ENCODE data around the gene CRYBB1.

GRCh38 chr22:26618455-26618854, 628 bp upstream of the CRYBB1 start:
- TF ChIP-seq CTCF (IDR thresholded peaks at IDR 0.05; ENCODE audit: poor library complexity) (no peak), EZH2phosphoT487 (IDR thresholded peaks at IDR 0.05; ENCODE audit: low read depth, severe bottlenecking, unreplicated experiment) (no peak)

Data from hepatocyte (in vitro differentiated cells).